H1 (cell line): ENCODE measurements around the gene GFRA4. TPM values are rescaled to one million over a fixed set of nuclear protein-coding genes. Genes with fewer than 3 reads are reported as not detected.

ENCODE experiments used
- CTCF ChIA-PET: fragments of 300-600 bp; sonication (Branson Sonifier 250); formaldehyde crosslinking; loops from one replicate; lab custom pipeline; 2021; ENCODE audit not compliant: partially characterized antibody; lab: Charles Lee
- POLR2A ChIA-PET: fragments of 300-600 bp; sonication (Branson Sonifier 250); formaldehyde crosslinking; loops from one replicate; lab custom pipeline; 2021; ENCODE audit warnings: inconsistent platforms; ENCODE audit not compliant: partially characterized antibody; lab: Charles Lee
- DNase-seq, 2 experiments: peaks; one replicate each; pipeline versions ENCODE4 v3.0.0 to v3.0.0-alpha.2; 2010 to 2022; ENCODE audit warnings: low spot score in 2 of 2, low read depth in 1 of 2, mixed read lengths in 1 of 2
- FAIRE-seq: peaks from 2 replicates; lab custom pipeline; 2011; peaks lifted over from hg19 to GRCh38; lab: Jason Lieb, UNC
- H2AFZ ChIP-seq: 2 replicates; pipeline ENCODE4 v1.8.1; 2012; ENCODE audit warnings: low read length, inconsistent platforms
- H2AK5ac ChIP-seq: 2 replicates; pipeline ENCODE4 v1.6.1; 2013; ENCODE audit warnings: low read depth, low read length
- H2BK120ac ChIP-seq: replicated peaks from 2 replicates; pipeline ENCODE3; 2013; ENCODE audit warnings: low read depth, low read length, inconsistent platforms
- H2BK12ac ChIP-seq: 2 replicates; pipeline ENCODE4 v1.6.1; 2013; ENCODE audit warnings: low read depth, low read length
- H2BK15ac ChIP-seq: 2 replicates; pipeline ENCODE4 v1.6.1; 2013; ENCODE audit warnings: low read length
- H2BK20ac ChIP-seq: 2 replicates; pipeline ENCODE4 v1.6.1; 2013; ENCODE audit warnings: low read length
- H2BK5ac ChIP-seq: 2 replicates; pipeline ENCODE4 v1.6.1; 2013; ENCODE audit warnings: low read depth, low read length
- H3K14ac ChIP-seq: 2 replicates; pipeline ENCODE4 v1.6.1; 2013; ENCODE audit warnings: inconsistent platforms; ENCODE audit not compliant: insufficient read length
- H3K18ac ChIP-seq: 2 replicates; pipeline ENCODE4 v1.6.1; 2013; ENCODE audit warnings: low read length; ENCODE audit errors: extremely low read depth
- H3K23ac ChIP-seq: 2 replicates; pipeline ENCODE4 v1.6.1; 2013; ENCODE audit warnings: inconsistent platforms; ENCODE audit not compliant: insufficient read length
- H3K23me2 ChIP-seq: 2 replicates; pipeline ENCODE4 v1.6.1; 2013; ENCODE audit warnings: low read depth, low read length
- H3K27ac ChIP-seq: 2 replicates; pipeline ENCODE4 v1.6.1; 2011; ENCODE audit warnings: low read depth, low read length, inconsistent platforms
- H3K27me3 ChIP-seq, 4 experiments: replicated peaks in 1 of 4; 1 replicate in 1 of 4; 2 replicates in 3 of 4; pipeline versions ENCODE4 v1.6.1 to v1.8.1; 2011 to 2013; ENCODE audit warnings: low read length in 3 of 4, mild to moderate bottlenecking in 3 of 4, inconsistent platforms in 2 of 4, mixed read lengths in 2 of 4, moderate library complexity in 1 of 4; ENCODE audit not compliant: control insufficient read depth in 3 of 4, insufficient read depth in 3 of 4; ENCODE audit errors: extremely low read depth in 1 of 4
- H3K36me3 ChIP-seq, 4 experiments: 2 replicates each; pipeline versions ENCODE4 v1.6.1 to v1.8.1; 2011 to 2013; ENCODE audit warnings: mild to moderate bottlenecking in 4 of 4, low read length in 3 of 4, moderate library complexity in 2 of 4, control low read depth in 1 of 4, inconsistent platforms in 1 of 4; ENCODE audit not compliant: insufficient read depth in 4 of 4, control insufficient read depth in 2 of 4
- H3K4ac ChIP-seq: replicated peaks from 2 replicates; pipeline ENCODE3; 2013; ENCODE audit warnings: low read length, low read depth, mixed read lengths, inconsistent platforms; ENCODE audit not compliant: insufficient read length
- H3K4me1 ChIP-seq, 4 experiments: replicated peaks in 1 of 4; 1 replicate in 1 of 4; 2 replicates in 3 of 4; pipeline versions ENCODE4 v1.6.1 to v1.8.1; 2011 to 2013; ENCODE audit warnings: low read length in 3 of 4, inconsistent platforms in 2 of 4, mixed read lengths in 1 of 4; ENCODE audit not compliant: insufficient read depth in 4 of 4, control insufficient read depth in 3 of 4
- H3K4me2 ChIP-seq, 2 experiments: 2 replicates each; pipeline versions ENCODE4 v1.6.1 to v1.8.1; 2011 to 2013; ENCODE audit warnings: low read depth in 2 of 2, low read length in 2 of 2, control low read depth in 1 of 2, inconsistent platforms in 1 of 2, mild to moderate bottlenecking in 1 of 2; ENCODE audit not compliant: insufficient read depth in 1 of 2
- H3K4me3 ChIP-seq, 4 experiments: fragments of 200-600, 300-600 bp in 1 of 4; sonication (generic), shearing (Covaris generic), sonication (Bioruptor Twin) in 1 of 4; 2 replicates each; pipeline versions ENCODE4 v1.5.1 to v1.8.1; 2011 to 2016; ENCODE audit warnings: low read length in 4 of 4, low read depth in 3 of 4, control low read depth in 2 of 4, inconsistent platforms in 2 of 4, mild to moderate bottlenecking in 2 of 4, mixed read lengths in 1 of 4, moderate library complexity in 1 of 4; ENCODE audit not compliant: insufficient read depth in 2 of 4; ENCODE audit errors: extremely low read depth in 1 of 4
- H3K56ac ChIP-seq: replicated peaks from 2 replicates; pipeline ENCODE3; 2013; ENCODE audit warnings: low read depth, mild to moderate bottlenecking, mixed read lengths, low read length, inconsistent platforms; ENCODE audit not compliant: insufficient read length
- H3K79me1 ChIP-seq: 2 replicates; pipeline ENCODE4 v1.6.1; 2013; ENCODE audit warnings: low read depth, low read length, control low read depth
- H3K79me2 ChIP-seq, 2 experiments: 2 replicates each; pipeline versions ENCODE4 v1.6.1 to v1.8.1; 2012 to 2013; ENCODE audit warnings: low read length in 2 of 2, mild to moderate bottlenecking in 2 of 2, inconsistent platforms in 1 of 2; ENCODE audit not compliant: insufficient read depth in 2 of 2, control insufficient read depth in 1 of 2
- H3K9ac ChIP-seq, 4 experiments: replicated peaks in 1 of 4; 1 replicate in 1 of 4; 2 replicates in 3 of 4; pipeline versions ENCODE4 v1.6.1 to v1.8.1; 2011 to 2013; ENCODE audit warnings: low read depth in 3 of 4, low read length in 3 of 4, control low read depth in 2 of 4, mild to moderate bottlenecking in 2 of 4, moderate library complexity in 2 of 4, inconsistent platforms in 1 of 4; ENCODE audit errors: extremely low read depth in 1 of 4
- H3K9me3 ChIP-seq, 2 experiments: 2 replicates each; pipeline versions ENCODE4 v1.6.1 to v1.8.1; 2012 to 2013; ENCODE audit warnings: mild to moderate bottlenecking in 2 of 2, moderate library complexity in 2 of 2, control low read depth in 1 of 2, inconsistent platforms in 1 of 2, low read depth in 1 of 2, low read length in 1 of 2, mixed read lengths in 1 of 2; ENCODE audit not compliant: insufficient read depth in 2 of 2
- H4K20me1 ChIP-seq, 2 experiments: replicated peaks in 1 of 2; 2 replicates each; pipeline versions ENCODE3 to v1.8.1; 2011 to 2013; ENCODE audit warnings: inconsistent platforms in 2 of 2, low read length in 2 of 2, mild to moderate bottlenecking in 1 of 2; ENCODE audit not compliant: insufficient read depth in 2 of 2, control insufficient read depth in 1 of 2
- H4K5ac ChIP-seq: 2 replicates; pipeline ENCODE4 v1.6.1; 2013; ENCODE audit warnings: low read length, low read depth, mixed read lengths, inconsistent platforms; ENCODE audit not compliant: insufficient read length
- H4K8ac ChIP-seq: 2 replicates; pipeline ENCODE4 v1.8.0; 2013; ENCODE audit warnings: mild to moderate bottlenecking, moderate library complexity, low read length, inconsistent platforms; ENCODE audit not compliant: insufficient read depth; ENCODE audit errors: extremely low read depth
- H4K91ac ChIP-seq: replicated peaks from 2 replicates; pipeline ENCODE3; 2013; ENCODE audit warnings: low read length, mixed read lengths, inconsistent platforms; ENCODE audit not compliant: insufficient read length
- CHD1 ChIP-seq: IDR thresholded peaks from 2 replicates; pipeline ENCODE4 v1.6.1; 2012; ENCODE audit warnings: low read depth, low read length, improper control_type of control experiment
- FOSL1 ChIP-seq: IDR thresholded peaks from 2 replicates; pipeline ENCODE4 v1.6.1; 2011; ENCODE audit warnings: mild to moderate bottlenecking, low read depth, low read length, moderate library complexity; ENCODE audit not compliant: insufficient read depth
- KDM4A ChIP-seq: IDR thresholded peaks from one replicate; pipeline ENCODE4 v1.7.1; 2012; ENCODE audit warnings: low read depth, mild to moderate bottlenecking, moderate library complexity, low read length, inconsistent platforms; ENCODE audit not compliant: severe bottlenecking
- KDM5A ChIP-seq: fragments of 200-600 bp; IDR thresholded peaks from 2 replicates; pipeline ENCODE4 v1.7.1; 2012; ENCODE audit warnings: mild to moderate bottlenecking, low read length, inconsistent platforms, mixed read lengths
- PHF8 ChIP-seq: fragments of 200-600 bp; sonication (generic); conservative IDR thresholded peaks from 2 replicates; pipeline ENCODE4 v1.7.1; 2012; ENCODE audit warnings: low read depth, mild to moderate bottlenecking, inconsistent platforms, low read length, moderate library complexity
- SP2 ChIP-seq: IDR thresholded peaks from 2 replicates; pipeline ENCODE4 v1.6.1; 2012; ENCODE audit warnings: mild to moderate bottlenecking, low read length, inconsistent platforms
- SUZ12 ChIP-seq: fragments of 200-600 bp; sonication (generic); IDR thresholded peaks from 2 replicates; pipeline ENCODE4 v1.6.1; 2012; ENCODE audit warnings: mild to moderate bottlenecking, inconsistent platforms, low read length, moderate library complexity, mixed read lengths
- TAF7 ChIP-seq: optimal IDR thresholded peaks from 2 replicates; pipeline ENCODE3; 2011; ENCODE audit warnings: low read depth, mild to moderate bottlenecking, inconsistent platforms, low read length, moderate library complexity, borderline replicate concordance
- WGBS, 2 experiments: shearing (Covaris generic) in 1 of 2; methylation state at CpG; one replicate each; pipeline versions ENCODE4 v1.1.6 to v1.1.7; 2013 to 2015; ENCODE audit warnings: low lambda C conversion rate in 2 of 2, mixed read lengths in 2 of 2, inconsistent platforms in 1 of 2, low coverage in 1 of 2, missing lambda C conversion rate in 1 of 2; ENCODE audit not compliant: insufficient replicate concordance in 2 of 2, insufficient coverage in 1 of 2, insufficient read length in 1 of 2; ENCODE audit errors: extremely low coverage in 1 of 2, missing lambda C conversion rate in 1 of 2; 5-methylcytosine and 5-hydroxymethylcytosine counted together
- polyA plus RNA-seq, 7 experiments: library from polyadenylated mRNA; depleted of rRNA in 3 of 7; stranded (reverse) in 5 of 7; unstranded in 2 of 7; fragments of >200 nt in 5 of 7; fragments of 200-250 nt in 2 of 7; gene quantifications; 1 replicate in 5 of 7; 2 replicates in 1 of 7; 4 replicates in 1 of 7; pipeline versions ENCODE4 v1.2.1 to v1.2.3, GENCODE V29; 2011 to 2013; ENCODE audit warnings: missing spikeins in 2 of 7, mixed read lengths in 2 of 7
- total RNA-seq: library from RNA; stranded (reverse); fragmentation: NEBNext Ultra II Directional; extraction: Animal tissue kit (Norgen Biotek cat#: 25700); gene quantifications from 2 replicates; pipeline ENCODE4 v1.2.1, GENCODE V29; 2021

Gene GFRA4
- total and polyA plus RNA-seq, 2 of the 8 experiments (the other 6 are each of a cell fraction or from before 2014, with no cell fraction given): 0.05 TPM; not detected in 1

DNA sequence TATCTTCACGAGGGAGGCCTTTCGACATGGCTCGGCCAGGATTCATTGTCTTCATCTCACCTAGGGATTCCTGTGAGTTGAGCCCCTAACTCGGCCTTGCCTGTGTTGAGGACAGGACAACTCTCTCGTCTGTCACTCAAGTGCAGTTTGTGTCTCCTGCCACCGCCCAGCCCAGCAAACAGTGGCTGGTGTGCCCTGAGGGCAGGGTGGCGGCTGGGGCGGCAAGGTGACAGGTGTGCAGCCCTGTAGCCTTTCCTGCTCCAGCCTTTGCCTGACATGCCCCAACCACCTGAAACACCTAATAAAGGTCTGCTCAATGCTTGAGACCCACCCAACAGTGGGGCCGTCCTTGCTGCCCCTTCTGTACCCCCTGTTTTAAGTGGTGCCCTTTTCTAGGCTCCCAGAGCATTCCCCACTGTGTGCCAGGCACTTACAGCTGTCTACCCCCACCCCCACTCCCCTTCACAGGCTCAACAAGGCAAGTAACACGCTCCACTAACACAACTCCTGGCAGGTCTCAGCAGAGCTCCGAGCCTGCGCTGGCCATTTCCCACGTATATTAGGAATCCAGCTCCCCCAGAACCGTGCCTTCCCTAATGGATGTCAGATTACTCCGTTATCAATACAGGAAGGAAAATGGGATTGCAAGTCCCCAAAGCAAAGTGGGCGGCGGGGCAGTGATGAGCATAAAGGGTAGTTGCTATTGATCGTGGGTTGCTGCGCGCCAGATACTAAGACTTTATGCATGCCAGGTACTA lies 17.7 kb downstream of the GFRA4 start:
- Histone ChIP-seq H4K5ac (no peak overlapping the region), H3K4ac (no peak overlapping the region), H3K27ac (no peak overlapping the region), H3K18ac (no peak overlapping the region), H4K8ac (no peak overlapping the region), H3K79me1 (no peaks in the 10 kb centered on the region), H4K91ac (no peak overlapping the region), H3K14ac (no peak overlapping the region), H2BK12ac (no peak overlapping the region), H2BK15ac (no peak overlapping the region), H3K36me3 (no peaks in the 10 kb centered on the region), H4K20me1 (no peaks in the 10 kb centered on the region), H2AK5ac (no peak overlapping the region), H2BK120ac (no peak overlapping the region), H2BK5ac (no peak overlapping the region), H3K4me1 (no peaks in the 10 kb centered on the region), H3K9me3 (no peaks in the 10 kb centered on the region), H3K4me2 (no peak overlapping the region), H2AFZ (no peak overlapping the region), H3K23ac (no peak overlapping the region), H3K4me3 (no peak overlapping the region), H2BK20ac (no peak overlapping the region), H3K27me3 (no peaks in the 10 kb centered on the region; a peak in 2 of 7 replicates), H3K79me2 (no peaks in the 10 kb centered on the region), H3K23me2 (no peaks in the 10 kb centered on the region), H3K56ac (no peak overlapping the region), H3K9ac (no peak overlapping the region)
- ChIA-PET POLR2A (no interaction called here), CTCF (interaction anchor here (0.7 kb wide), 1 partner anchor 36 kb away, joined by 5 read pairs; the partner anchor contains the start of gene ADAM33)
- WGBS, 2 experiments: 85% methylated on average over 20 of the region's 20 CpGs; no CpG with 5 or more reads in 1 of the 2 experiments
- DNase-seq (peak in 1 of 2 experiments; percentile 37), FAIRE-seq (no peak)
- TF ChIP-seq FOSL1: no peak
- no peak for TF ChIP-seq PHF8
- TF ChIP-seq CHD1: no peak
- TF ChIP-seq SP2: no peak
- no peak for TF ChIP-seq SUZ12
- TF ChIP-seq TAF7: no peak
- no peak for TF ChIP-seq KDM5A
- no peak for TF ChIP-seq KDM4A
